Gastrocnemius medialis (tissue), 4 donors: ENCODE data around the gene ZNF483.

Experiments
- CTCF ChIP-seq, 5 experiments: fragments of 450-650 bp in 3 of 5; fragments of 200-600 bp in 2 of 5; sonication (generic) in 2 of 5; IDR thresholded peaks in 4 of 5; conservative IDR thresholded peaks in 1 of 5; 1 replicate in 4 of 5; 2 replicates in 1 of 5; pipeline ENCODE4 v1.5.1; 2016 to 2019; ENCODE audit warnings: antibody characterized with exemption in 5 of 5, mild to moderate bottlenecking in 3 of 5, moderate library complexity in 3 of 5
- POLR2A ChIP-seq, 2 donors: fragments of 450-650 bp; IDR thresholded peaks; one replicate each; pipeline ENCODE4 v1.6.1; 2017; ENCODE audit warnings: antibody characterized with exemption in 2 of 2, mild to moderate bottlenecking in 2 of 2, moderate library complexity in 2 of 2

GRCh38 chr9:111610845-111611244 is 85.9 kb downstream of the ZNF483 start:
- no peak for TF ChIP-seq POLR2A (IDR thresholded peaks at IDR 0.05)
- no peak for TF ChIP-seq CTCF (IDR thresholded peaks at IDR 0.05 in 4 of 5, conservative IDR thresholded peaks at IDR 0.05 in 1 of 5)
